Stimulated activated CD8-positive, alpha-beta memory T cell treated with anti-CD3 and anti-CD28 coated beads, Interleukin-12 subunit alpha, Interleukin-12 subunit beta, amount 100 ng/mL, for 24 hours (primary cell): Measurements from ENCODE around the gene ARL15.

Experiments used
- DNase-seq: peaks from one replicate; pipeline ENCODE4 v3.0.0-alpha.2; 2020; ENCODE audit errors: extremely low read depth

The ARL15 gene

DNA sequence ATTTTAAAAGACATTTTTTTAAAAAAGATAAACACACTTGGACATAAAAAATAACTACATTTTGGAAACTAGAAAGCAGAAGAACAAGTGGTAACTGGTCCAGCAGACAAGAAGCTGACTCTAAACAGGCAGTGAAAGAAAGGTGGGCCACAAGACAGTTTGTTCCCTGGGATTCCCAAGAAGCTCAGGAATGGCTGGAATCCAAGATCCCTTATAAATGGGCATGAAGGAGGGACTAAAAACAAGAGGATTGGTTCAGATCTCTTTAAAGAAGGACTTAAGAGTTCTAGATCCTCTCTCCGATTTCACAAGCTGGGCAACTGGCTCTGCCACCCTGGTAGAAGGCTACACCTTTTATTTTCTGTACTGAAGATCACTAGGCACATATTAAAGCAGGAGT is 102.8 kb downstream of the ARL15 start:
- no peak for DNase-seq

DNA sequence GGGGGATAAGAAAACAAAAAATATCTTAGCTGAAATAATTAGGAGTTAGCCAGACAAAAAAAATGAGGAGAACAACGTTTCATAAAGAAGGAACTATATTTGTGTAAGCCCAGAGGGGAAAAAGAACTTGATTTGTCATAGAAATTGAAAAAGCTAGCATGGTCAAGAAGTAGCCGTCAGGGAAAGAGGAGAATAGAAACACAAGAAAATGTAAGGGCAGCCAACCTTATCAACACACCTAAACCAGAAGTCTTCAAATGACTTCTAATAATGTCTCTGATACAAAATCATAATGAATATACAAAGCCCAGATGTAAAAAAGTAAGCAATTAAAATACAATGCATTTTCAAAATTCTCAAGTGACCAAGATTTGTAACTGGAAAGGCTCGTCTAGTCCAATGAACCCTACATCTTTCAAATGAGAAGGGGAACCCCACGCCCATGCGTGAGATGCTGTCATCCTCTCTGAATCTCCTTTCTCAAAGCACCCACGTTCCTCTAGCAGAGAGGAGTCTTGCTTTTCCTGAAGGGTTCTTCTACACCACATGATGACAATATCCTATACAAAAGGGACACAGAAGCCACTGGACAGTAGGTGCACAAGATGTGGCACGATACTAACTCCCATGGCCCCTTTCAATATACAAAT is 103.7 kb downstream of the ARL15 start:
- no peak for DNase-seq

DNA sequence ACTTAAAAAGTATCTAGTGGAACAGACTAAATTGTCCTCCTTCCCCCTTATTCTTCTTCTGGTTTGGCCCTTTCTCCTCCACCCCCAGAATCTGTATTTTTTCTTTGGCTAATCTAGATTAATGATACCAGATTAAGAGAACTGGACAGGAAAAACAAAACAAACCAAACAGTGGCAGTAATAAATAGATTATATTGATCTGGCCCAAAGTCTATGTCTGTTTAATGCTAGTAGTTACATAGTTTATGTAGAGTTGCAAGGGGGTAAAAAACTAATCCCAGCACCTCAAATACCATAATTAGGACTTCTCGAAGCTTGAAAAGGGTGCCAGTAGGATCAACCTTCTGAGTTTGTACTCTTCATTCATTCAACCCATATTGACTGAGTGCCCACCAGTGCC is 104.5 kb downstream of the ARL15 start:
- no peak for DNase-seq

DNA sequence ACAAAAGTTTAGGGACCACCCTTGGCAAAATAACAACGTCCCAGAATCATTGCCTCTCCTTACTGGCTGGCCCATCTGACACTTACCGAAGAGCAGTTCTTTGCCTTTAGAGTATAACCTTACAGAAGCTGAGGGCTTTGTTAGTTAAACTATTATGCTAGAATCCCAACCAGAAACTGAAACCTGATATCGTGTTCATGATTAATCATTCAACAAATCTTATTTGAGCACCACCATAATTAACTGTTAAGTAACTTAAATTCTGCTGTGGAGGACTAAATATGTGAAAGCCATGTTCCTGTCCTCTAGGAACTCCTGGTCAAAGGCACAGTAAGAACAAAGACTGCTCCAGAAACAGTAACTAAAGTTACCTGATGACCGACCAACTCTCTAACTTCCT is 104.9 kb downstream of the ARL15 start:
- DNase-seq = no peak

DNA sequence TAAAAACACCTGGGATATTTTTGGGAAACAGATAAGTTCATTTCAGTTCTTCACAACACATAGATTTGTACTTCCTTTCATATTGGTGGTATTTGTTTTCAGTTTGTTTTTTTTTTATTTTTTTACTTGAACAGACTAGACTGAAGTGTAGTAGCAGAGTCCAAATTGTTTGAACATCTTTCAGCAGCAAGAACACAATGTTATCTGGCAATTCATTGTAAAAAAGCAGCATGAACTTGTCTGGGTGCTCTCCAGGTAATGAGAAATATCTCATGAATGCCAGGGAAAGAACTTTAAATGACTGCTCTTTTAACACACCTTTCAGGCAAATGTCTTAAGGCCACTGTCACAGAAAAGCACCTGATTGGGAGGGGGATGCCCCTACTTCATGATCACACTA is 113.4 kb downstream of the ARL15 start:
- DNase-seq = no peak

DNA sequence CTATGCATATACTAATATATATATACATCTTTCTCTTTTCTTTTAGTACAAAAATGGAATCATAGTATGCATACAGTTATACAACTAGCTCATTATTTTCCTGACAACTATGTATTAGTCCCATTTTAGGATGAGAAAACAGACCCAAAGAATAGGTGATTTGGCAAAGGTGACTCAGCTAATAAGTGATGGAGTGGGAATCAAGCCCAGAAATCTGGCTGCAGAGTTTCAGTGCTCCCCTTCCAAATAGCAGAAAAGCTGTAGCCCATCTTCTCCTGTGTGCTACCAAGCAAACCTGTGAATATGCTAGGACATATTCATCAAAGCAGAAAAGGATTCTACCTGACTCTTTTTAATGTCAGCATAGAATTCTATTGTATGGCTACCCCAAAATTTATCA is 114.7 kb downstream of the ARL15 start:
- DNase-seq = no peak

DNA sequence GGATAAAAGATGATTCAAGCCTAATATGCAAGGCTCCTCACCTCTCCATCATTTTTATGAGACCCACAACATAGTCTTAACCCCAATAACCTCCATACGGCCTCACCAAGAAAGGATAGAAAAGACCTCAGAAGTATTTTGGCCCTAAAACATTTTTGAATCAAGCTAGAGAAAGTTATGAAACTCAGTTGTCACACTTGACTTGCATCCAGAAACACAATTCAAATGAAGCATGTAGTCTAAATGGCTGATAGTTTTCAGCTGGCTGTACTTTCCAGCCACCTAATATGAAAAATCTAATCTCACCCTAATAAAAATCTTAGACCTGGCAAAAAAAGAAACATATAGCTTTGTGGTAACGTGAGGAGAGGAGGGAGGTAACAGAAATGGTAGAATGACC is 116.1 kb downstream of the ARL15 start:
- DNase-seq = no peak

DNA sequence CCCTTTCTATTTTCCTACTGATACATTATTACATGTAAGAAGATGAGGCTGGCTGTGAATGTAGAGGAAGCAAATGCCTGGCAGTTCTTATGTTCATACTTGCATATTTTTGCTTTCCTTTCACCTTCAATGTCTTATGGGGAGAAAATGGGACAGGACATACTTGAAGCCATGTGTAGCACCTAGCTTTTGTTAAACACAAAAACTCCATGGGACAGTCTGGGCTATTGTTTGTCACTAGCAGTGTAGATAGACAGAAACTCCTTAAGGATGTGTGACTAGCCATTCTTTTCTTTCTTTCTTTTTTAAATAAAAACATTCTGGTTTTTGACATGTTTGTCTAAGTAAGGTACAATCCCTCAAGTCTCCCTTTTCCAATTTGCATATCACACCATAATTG is 122.7 kb downstream of the ARL15 start:
- DNase-seq = no peak

DNA sequence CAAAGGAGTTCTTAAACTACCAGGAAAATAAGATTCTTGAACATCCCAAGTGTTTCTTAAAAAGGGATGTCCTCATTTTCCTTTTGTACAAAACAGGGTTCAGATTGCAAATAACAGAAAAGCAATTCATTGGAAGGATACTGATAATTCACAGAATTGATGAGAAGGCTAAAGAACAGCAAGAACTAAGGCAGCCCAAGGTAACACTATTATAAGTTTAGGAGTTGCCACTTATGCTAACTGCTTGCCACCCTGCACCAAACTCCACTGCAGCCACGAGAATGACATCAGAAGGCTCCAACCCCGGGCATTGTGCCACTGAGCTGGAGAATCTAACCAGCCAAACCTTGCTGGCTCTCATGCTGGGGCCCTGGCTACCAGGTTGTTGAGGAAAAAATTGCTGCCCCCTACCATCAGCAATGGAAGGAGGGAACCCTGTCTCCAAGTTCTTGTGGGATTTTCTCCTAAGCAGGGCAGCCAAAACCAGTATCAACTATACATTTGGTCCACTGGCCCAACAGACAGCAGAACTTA is 123.4 kb downstream of the ARL15 start:
- no peak for DNase-seq

DNA sequence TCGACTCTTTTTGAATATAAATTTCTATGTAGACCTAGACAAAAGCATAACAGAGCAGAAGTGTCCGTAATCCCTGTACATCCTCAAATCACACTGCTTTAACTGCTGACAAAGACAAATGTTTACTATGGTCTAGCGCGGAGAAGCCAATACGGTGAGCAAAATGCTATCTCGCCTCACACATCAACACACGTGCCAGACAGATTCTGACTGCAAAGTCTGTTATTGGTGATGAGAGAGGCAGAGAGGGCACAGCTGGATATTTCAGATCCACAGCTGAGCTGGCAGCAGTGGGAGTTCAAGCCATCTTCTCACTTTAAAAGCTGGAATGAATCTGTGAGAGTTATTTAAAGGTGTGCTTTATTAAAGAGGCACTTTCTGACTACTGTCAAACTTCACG is 124.3 kb downstream of the ARL15 start:
- DNase-seq = no peak

DNA sequence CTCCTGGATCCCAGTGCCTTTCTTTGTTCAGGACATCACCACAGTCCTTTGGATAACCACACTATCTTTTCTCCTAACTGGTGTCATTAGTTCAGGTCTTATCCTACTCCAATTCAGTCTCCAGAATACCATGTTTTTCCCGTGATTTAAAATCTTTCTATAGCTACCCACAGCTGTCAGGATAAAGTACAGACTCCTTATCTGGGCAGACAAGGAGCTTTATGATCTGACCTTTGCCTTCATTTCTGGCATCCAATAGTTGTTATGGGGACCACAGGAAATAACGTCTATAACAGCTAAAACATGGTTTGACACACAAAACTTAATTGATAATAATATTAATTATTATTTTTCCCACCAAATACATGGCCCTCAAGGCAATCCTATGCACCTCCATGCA is 125.6 kb downstream of the ARL15 start:
- DNase-seq = no peak

DNA sequence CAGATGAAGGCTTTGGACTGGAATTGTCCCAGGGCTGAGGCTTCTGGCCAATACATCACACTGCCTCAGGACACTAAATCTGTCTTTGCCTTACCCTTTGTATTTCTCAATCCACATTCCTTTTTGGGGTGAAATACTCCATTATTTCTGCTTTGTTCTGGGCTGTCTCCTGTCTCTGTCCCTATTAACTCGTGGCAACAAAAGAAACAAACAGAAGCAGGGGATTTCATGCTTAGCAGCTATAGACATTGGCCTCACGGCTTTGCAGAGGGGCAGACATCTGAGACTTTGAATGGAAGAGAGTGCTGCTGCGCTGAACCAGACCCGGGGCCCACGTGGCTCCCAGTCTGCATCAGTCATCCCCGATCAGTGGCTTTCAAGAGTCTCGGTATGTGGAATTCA is 129.7 kb downstream of the ARL15 start:
- DNase-seq = no peak

DNA sequence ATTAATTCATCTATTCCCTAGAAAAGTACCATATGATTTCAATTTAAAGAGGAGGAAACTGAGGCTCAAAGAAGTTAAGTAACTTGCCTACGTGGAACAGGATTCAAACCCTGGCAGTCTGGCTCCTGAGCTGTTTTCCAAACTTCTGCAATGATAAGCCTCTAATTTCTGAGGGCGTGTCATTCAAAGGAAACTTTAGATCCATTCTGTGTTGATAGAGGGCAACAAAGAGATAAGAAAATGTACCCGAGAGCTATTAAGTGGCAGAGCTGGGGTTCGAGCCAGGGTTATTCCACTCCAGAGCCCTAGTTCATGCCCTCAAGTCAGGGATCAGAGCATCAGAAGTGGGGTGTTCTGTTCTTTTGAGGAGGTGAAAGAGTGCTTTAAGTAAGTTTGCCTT is 131.4 kb downstream of the ARL15 start:
- no peak for DNase-seq

DNA sequence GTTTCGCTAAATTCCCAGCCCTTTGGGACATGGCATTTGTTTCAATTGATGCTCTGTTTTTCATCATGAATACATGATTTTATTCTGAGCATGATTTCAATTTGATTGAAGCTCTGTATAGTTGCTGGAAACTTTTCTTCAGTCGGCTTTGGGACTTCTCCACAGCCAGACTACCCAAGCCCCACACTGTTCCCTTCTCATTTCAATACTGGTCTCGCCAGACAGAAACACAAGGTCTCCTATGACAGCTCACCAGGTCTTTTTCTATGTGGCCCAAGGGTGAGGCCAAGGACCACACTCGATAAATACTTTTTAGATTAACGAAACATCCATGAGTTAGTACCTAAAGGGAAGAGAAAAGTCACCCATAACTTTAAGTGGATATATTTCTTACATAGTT is 132.2 kb downstream of the ARL15 start:
- DNase-seq = no peak

DNA sequence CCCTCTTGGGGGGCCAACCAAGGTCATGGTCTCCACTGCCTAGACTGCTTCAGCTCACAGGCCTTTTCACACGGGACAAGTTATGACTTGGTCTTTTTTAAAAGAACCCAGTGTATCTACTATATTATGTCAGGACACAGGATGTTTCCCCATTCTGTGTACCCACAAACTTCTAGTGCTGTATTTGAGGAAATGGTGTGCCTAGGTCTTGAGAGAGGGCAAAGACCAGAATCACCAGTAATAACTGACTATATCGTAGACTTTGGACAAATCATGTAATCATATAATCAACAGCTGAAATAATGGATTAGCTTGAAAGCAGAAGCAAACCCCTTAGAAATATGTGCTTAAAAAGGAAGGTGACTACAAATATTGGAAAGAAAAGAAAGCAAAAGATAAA is 133.3 kb downstream of the ARL15 start:
- no peak for DNase-seq

DNA sequence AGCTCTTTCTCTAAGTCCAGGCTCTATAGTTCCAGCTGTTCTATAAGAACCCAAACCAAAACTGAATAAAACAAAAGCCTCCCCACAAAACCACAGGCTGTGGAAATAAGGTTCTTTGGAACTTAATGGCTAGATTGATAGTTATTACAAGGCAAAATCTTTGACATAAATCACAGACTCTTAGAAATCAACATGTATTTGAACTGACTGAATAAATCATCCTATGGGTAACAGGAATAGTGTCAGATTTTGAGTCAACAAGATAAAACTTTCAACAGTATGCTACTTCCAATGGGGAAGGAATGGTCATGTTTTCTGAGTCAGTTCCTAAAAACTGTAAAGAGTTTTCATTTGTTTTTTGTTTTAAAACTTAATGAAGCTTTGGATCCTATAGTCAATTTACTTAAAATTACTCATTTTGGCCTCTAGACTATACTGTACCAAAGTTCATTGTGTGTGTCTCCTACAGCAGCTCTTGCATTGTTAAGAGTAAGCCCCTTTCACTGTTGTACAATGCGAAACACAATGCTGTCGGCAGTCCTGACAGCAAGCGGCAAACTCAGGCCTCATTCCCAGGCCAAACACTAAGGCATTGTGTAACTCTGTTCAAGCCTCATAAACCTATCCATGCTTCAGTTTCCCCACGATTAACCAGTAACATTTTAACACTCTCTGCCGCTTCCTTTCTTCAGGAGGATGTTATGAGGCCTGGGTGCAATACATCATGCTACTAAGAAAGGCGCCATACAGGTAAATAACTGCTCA is 134.1 kb downstream of the ARL15 start:
- DNase-seq = no peak

DNA sequence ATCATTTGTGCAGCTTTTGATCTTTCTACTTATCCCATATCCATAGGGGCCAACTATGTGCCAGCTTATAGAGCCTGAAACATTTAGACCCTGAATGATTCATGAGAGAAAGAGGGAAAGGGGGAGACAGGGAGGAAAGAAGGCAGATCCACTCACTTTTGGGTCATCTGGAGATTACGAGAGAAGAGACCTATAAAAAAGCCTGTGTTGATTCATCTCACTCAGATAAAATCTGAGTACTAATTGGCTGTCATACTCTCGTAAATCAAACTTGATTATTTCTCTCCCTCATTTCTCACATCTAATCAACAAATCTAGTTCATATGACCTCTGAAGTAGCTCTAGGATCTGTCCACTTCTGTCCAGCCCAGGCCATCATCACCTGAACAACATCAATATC is 137.1 kb downstream of the ARL15 start:
- no peak for DNase-seq

DNA sequence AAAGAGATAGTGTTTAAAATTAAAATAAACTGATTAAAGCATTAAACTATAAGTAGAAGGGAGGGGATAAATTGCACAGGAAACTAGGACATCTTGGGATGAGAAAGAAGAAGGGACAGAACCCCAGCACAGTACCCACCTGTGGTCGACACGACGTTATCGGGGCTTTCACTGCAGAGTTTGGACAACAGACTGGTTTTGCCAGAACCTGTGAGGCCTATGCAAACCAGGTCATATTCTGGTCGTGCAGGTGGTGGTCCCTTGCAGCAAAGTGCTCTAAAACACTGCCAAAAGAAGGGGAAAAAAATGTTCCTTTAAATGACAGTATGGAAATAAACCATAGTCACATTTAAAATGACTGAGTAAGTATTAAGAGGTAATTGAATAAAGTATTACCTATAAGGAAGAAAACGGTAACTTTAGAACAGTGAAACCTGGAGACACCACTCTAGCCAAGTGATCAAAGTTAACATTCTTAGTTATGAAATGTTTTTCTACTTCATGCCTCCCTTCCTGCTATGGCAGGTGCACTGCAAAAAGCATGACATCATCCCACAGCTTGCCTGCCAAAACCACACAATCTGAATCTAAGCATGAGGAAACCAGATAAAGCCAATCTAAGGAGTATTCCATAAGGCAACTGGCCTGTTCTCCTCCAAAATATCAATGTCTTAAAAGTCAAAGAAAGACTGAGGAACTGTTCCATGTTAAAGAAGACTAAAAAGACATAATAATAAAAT is 138.6 kb downstream of the ARL15 start:
- DNase-seq = no peak

DNA sequence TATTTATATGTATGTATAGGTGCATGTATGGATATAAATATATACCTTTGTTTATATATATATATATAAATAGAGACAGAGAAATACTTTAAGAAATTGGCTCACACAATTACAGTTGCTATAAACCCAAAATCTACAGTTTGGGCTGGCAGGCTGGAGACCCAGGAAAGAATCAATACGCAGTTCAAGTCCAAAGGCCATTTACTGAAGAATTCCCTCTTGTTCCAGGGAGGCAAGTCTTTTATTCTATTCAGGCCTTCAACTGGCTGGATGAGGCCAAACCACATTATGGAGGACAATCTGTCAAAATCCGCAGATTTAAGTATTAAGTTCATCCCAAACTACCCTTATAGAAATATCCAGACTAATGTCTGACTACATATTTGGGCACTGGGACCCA is 144.7 kb downstream of the ARL15 start:
- no peak for DNase-seq

DNA sequence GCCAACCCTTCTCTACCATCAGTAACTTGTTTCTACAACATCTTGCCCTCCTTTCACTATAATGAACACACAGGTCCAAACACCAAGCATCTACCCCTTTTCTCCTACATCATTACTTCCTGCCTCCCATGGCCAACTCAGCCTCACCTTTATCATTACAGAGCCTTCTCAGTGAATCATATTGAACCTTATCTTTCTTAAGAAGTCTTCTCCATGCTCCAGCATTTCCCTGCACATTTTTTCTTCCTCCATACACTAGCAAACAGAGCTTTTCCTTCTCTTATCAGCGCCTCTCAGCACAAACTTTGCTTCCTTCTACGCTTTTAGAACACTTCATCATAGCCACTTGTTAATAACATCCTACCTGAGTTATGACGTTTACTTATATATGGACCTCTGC is 148.2 kb downstream of the ARL15 start:
- no peak for DNase-seq

DNA sequence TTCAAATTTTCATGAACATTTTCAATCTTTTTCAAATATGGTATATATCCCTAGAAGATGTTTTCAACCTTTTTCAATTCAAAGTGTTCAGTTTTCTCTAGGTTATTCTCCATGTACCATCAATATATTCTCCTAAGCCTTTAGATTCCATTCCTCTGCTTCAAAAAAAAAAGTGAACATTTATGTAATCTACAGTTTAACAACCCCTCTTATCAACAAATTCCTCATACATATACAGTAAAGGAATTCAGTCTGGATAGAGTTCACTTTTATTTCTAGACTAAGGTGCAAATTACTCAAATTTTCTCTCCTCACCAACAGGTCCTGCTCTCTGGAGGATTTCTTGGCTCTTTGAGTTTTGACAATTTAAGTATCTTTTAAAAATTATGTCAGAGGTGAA is 150.0 kb downstream of the ARL15 start:
- no peak for DNase-seq

DNA sequence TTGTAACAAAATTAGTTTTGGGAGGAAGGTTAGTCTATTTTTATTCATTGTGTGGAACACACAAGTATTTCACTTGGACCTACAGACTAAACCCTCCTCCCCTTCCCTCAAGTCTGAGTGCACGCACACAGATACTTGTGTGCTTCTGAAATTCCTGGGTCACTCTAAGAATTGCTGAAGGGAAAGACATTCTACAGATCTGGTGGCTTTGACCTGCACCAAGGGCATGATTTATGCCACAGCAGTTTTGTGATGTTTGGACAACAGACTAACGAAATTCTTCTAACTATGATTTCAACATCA is 150.5 kb downstream of the ARL15 start:
- no peak for DNase-seq
